ENCODE data around the gene TMEM132A.
"Not testable (repeated sequence)": the region's sequence is repeated elsewhere in the genome, so short reads cannot be mapped to it uniquely, and the experiment has no call there.

DNA sequence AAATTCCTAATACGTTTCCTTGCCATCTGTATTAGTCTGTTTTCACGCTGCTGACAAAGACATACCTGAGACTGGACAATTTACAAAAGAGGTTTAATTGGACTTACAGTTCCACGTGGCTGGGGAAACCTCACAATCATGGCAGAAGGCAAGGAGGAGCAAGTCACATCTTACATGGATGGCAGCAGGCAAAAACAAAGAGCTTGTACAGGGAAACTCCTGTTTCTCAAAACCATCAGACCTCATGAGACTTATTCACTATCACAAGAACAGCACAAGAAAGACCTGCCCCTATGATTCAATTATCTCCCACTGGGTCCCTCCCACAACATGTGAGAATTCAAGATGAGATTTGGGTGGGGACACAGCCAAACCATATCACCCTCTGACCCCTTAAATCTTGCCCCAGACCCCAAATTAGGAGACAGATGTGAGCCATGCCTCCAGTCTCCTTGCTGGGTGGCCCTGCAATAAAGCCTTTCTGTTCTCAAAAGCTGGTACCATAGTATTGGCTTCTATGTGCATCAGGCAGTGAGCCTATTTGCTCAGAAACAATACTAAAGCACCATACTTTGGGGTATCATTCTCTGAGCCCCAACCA lies 14.5 kb upstream of the TMEM132A start:
- TF ChIP-seq, protein P1, sequence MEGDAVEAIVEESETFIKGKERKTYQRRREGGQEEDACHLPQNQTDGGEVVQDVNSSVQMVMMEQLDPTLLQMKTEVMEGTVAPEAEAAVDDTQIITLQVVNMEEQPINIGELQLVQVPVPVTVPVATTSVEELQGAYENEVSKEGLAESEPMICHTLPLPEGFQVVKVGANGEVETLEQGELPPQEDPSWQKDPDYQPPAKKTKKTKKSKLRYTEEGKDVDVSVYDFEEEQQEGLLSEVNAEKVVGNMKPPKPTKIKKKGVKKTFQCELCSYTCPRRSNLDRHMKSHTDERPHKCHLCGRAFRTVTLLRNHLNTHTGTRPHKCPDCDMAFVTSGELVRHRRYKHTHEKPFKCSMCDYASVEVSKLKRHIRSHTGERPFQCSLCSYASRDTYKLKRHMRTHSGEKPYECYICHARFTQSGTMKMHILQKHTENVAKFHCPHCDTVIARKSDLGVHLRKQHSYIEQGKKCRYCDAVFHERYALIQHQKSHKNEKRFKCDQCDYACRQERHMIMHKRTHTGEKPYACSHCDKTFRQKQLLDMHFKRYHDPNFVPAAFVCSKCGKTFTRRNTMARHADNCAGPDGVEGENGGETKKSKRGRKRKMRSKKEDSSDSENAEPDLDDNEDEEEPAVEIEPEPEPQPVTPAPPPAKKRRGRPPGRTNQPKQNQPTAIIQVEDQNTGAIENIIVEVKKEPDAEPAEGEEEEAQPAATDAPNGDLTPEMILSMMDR (IDR thresholded peaks at IDR 0.05), result not testable (repeated sequence)
- TF ChIP-seq EZH2 (IDR thresholded peaks at IDR 0.05), result not testable (repeated sequence)
